Tibial nerve (tissue), 4 donors: ENCODE measurements around the gene TSSK6. TPM values are rescaled to one million over a fixed set of nuclear protein-coding genes. Genes with fewer than 3 reads are reported as not detected.

ENCODE experiments used
- DNase-seq, 2 donors: peaks; one replicate each; pipeline ENCODE4 v3.0.0-alpha.2; 2019; ENCODE audit warnings: low spot score in 2 of 2
- H3K27ac ChIP-seq, 4 donors: fragments of 200-600 bp; sonication (generic) in 3 of 4; one replicate each; pipeline ENCODE4 v1.5.1; 2017 to 2019; ENCODE audit warnings: mild to moderate bottlenecking in 1 of 4
- H3K27me3 ChIP-seq, 2 donors: fragments of 200-600 bp; sonication (generic) in 1 of 2; one replicate each; pipeline versions ENCODE4 v1.5.1 to v1.6.0; 2017 to 2019
- H3K36me3 ChIP-seq, 3 donors: fragments of 200-600 bp; sonication (generic); one replicate each; pipeline ENCODE4 v1.5.1; 2018 to 2019
- H3K4me1 ChIP-seq, 4 donors: fragments of 200-600 bp; sonication (generic) in 3 of 4; one replicate each; pipeline ENCODE4 v1.5.1; 2017 to 2019
- H3K4me3 ChIP-seq, 4 donors: fragments of 200-600 bp; sonication (generic) in 3 of 4; one replicate each; pipeline ENCODE4 v1.5.1; 2017 to 2019; ENCODE audit warnings: mild to moderate bottlenecking in 1 of 4, moderate library complexity in 1 of 4
- H3K9me3 ChIP-seq, 4 donors: fragments of 200-600 bp; sonication (generic) in 3 of 4; one replicate each; pipeline ENCODE4 v1.5.1; 2017 to 2019
- EP300 ChIP-seq, 2 donors: sonication (generic); formaldehyde crosslinking; IDR thresholded peaks; one replicate each; pipeline ENCODE4 v1.6.1; 2017; ENCODE audit warnings: antibody characterized with exemption in 2 of 2, mild to moderate bottlenecking in 1 of 2
- POLR2A ChIP-seq, 2 donors: fragments of 450-650 bp; IDR thresholded peaks; one replicate each; pipeline ENCODE4 v1.6.1; 2017; ENCODE audit warnings: antibody characterized with exemption in 2 of 2, mild to moderate bottlenecking in 2 of 2, moderate library complexity in 2 of 2
- WGBS, 2 donors: methylation state at CpG; one replicate each; pipeline ENCODE4 v1.1.5; 2018; 5-methylcytosine and 5-hydroxymethylcytosine counted together
- total RNA-seq, 4 donors: library from RNA; depleted of rRNA; stranded (reverse); fragments of >200 nt; gene quantifications; one replicate each; pipeline ENCODE4 v1.1.0, GENCODE V29; 2016
- TF ChIP-seq, protein P1 (sequence below), 5 experiments: fragments of 200-600 bp in 3 of 5; fragments of 450-650 bp in 2 of 5; sonication (generic) in 3 of 5; IDR thresholded peaks; one replicate each; pipeline ENCODE4 v1.5.1; 2016 to 2019; ENCODE audit warnings: antibody characterized with exemption in 5 of 5, mild to moderate bottlenecking in 3 of 5, moderate library complexity in 2 of 5

Gene TSSK6
- total RNA-seq, 4 donors from 2014 or later = 1.8 to 7.2 (median 3.7) TPM

DNA sequence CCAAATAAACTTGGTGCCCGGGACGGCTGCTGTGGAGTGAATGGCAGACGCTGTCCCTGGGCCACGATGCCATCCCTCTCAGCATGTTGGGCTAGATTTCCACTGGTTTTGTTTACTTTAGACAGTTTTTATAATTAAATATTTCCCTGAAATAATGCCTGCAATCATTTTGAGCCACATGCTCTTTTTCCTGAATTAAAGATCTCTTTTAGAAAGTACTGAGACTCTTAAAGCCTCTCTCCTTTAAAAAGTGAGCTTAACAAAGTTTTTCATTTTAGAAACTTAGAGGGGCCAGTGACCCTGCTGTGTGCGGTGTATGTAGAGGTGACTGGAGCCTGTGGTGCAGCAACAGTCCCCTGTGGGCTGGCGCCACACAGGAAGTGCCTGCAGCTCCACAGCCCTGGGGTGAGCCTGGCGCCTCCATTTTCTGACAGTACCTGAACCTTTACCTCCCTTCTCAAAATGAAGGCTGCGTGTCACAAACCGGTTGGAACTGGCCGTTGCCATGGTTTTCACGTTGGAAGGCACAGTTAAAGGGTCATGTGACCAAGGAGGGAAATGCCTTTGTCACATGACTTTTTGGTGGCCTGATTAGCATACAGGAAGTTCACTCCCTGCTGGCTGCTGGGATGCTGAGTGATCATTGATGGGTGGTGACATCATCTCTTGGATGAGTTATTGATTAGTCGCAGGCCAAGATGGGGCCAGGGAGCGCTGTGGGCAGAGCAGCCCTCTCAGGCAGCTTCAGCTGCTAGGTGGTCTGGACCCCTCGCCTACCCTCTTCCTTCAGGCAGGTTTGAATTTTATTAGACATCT lies 26.3 kb downstream of the TSSK6 start:
- 15 to 25% methylated on average over 11 to 14 of the region's 14 CpGs for WGBS, 2 donors
- Histone ChIP-seq H3K27ac (peak overlapping the region; percentile 63 to 85 (median 84)), H3K4me3 (peak overlapping the region in 2 of 4 donors; percentile 27 to 36)

DNA sequence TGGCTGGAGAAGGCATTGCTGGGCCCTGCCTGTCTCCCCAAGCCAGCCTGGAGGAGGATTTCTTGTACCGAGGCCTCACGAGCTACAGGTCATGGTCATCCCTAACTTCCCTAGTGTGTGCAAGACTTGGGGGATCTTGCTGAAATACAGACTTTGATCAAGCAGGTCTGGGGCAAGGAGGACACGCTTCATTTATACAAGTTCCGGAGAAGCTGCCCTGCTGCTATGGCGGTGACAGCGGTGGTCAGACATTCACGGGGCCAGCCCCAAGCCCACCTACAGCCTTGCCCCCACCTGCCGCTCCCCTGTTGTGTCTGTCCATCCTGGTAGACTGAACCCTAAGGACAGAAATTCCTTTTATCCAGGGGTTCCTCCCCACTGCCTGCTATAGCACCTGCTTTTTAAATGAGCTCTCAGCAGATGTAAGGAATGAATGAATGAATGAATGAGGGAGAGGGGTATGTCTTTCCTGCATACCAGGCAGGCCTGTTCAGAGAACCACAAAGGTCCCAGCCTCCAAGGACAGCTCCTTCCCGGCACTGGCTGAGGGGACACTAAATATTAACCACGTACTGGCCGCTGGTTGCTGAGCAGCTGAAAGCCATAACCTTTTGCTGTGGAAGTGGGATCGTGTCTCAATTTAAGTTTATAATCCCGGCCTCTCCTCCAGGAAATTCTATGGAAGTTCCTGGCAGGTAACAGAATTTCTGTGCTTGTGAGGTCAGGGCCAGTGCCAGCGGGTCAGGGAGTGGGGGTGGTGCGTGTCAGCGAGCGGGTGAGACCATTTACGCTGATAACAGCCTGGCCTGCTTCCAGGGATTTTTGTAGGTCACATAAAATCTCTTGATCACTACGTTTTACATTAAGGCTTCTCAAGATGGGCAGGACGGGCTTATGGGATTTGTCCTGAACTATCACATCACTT lies 27.1 kb downstream of the TSSK6 start:
- TF ChIP-seq POLR2A (IDR thresholded peaks at IDR 0.05) = no peak
- TF ChIP-seq, protein P1, sequence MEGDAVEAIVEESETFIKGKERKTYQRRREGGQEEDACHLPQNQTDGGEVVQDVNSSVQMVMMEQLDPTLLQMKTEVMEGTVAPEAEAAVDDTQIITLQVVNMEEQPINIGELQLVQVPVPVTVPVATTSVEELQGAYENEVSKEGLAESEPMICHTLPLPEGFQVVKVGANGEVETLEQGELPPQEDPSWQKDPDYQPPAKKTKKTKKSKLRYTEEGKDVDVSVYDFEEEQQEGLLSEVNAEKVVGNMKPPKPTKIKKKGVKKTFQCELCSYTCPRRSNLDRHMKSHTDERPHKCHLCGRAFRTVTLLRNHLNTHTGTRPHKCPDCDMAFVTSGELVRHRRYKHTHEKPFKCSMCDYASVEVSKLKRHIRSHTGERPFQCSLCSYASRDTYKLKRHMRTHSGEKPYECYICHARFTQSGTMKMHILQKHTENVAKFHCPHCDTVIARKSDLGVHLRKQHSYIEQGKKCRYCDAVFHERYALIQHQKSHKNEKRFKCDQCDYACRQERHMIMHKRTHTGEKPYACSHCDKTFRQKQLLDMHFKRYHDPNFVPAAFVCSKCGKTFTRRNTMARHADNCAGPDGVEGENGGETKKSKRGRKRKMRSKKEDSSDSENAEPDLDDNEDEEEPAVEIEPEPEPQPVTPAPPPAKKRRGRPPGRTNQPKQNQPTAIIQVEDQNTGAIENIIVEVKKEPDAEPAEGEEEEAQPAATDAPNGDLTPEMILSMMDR (IDR thresholded peaks at IDR 0.05) = no peak
- no peak for TF ChIP-seq EP300 (IDR thresholded peaks at IDR 0.05)
- Histone ChIP-seq H3K9me3 (no peaks in the 10 kb centered on the region), H3K27me3 (no peaks in the 10 kb centered on the region), H3K36me3 (peaks cover 0 to 19% (median 0%) of the 10 kb centered on the region in 3 donors), H3K27ac (peak overlapping the region; percentile 63 to 85 (median 84)), H3K4me3 (peak overlapping the region in 1 of 4 donors; percentile 27), H3K4me1 (peaks cover 0 to 58% (median 30%) of the 10 kb centered on the region in 4 donors)
- DNase-seq = no peak
- 45 to 49% methylated on average over 20 of the region's 20 CpGs for WGBS, 2 donors

More for the DNA sequence above, 26.3 kb downstream of the TSSK6 start:
- Histone ChIP-seq H3K4me1 (peaks cover 0 to 59% (median 30%) of the 10 kb centered on the region in 4 donors), H3K27me3 (no peaks in the 10 kb centered on the region), H3K36me3 (peaks cover 0 to 27% (median 3%) of the 10 kb centered on the region in 3 donors), H3K9me3 (no peaks in the 10 kb centered on the region)
- TF ChIP-seq EP300 (IDR thresholded peaks at IDR 0.05) (peak in 1 of 2 donors; percentile 83), POLR2A (IDR thresholded peaks at IDR 0.05) (peak in 1 of 2 donors; percentile 27)
- TF ChIP-seq, protein P1 (IDR thresholded peaks at IDR 0.05) = peak in 1 of 5 experiments; percentile 15
- peak; percentile 66 to 84 for DNase-seq

- peaks cover 0 to 67% (median 30%) of the 10 kb centered on the region in 4 donors for H3K4me1 ChIP-seq
Observed at GRCh38 chr19:19487077-19487949, 28.0 kb downstream of the TSSK6 start.

DNA sequence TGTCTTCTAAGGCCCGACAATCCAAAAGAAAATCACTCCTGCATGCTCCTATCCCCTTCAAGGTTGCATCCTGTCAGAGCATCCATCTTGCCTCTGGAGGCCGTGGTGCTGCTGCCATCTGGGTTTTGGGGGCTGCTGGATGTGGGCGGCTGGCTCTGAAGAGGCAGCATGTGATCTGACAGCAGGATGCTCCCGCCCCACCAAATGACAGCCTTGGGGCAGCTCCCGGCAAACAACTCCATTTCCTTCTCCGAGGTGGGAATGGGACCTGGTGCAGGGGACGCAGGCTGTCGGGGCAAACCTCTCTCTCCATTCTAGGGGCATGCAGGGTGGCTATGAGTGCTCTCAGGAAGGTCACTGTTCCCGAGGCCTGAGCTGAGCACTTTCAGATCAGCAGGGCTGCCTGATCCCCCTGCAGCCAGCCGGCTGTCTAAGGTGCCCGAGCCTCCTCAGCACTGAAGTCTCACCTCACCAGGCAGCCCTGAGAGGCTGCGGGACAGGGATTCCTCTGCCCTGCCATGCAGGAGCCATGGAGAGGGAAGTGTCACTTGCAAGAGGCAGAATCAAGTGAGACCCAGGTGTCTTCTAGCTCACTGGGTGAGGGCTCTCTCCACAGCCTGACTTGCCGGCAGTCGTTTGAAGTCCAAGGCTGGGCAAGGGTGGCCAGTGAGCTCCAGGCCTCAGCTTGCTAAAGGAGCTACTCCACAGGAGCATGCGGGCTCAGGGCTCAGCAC lies 28.8 kb downstream of the TSSK6 start:
- H3K4me3 ChIP-seq = no peak overlapping the region
- peaks cover 0 to 8% (median 0%) of the 10 kb centered on the region in 3 donors for H3K36me3 ChIP-seq
- 69 to 76% methylated on average over 12 of the region's 15 CpGs for WGBS, 2 donors
- H3K9me3 ChIP-seq = no peaks in the 10 kb centered on the region
- no peak for DNase-seq
- no peak for TF ChIP-seq POLR2A (IDR thresholded peaks at IDR 0.05)
- TF ChIP-seq, protein P1 (IDR thresholded peaks at IDR 0.05) = no peak
- TF ChIP-seq EP300 (IDR thresholded peaks at IDR 0.05) = no peak
- no peak overlapping the region for H3K27ac ChIP-seq
- peaks cover 0 to 68% (median 30%) of the 10 kb centered on the region in 4 donors for H3K4me1 ChIP-seq
- no peaks in the 10 kb centered on the region for H3K27me3 ChIP-seq

More at GRCh38 chr19:19487077-19487949, 28.0 kb downstream of the TSSK6 start:
- Histone ChIP-seq H3K9me3 (no peaks in the 10 kb centered on the region), H3K27ac (peak overlapping the region in 2 of 4 donors; percentile 5 to 85), H3K27me3 (no peaks in the 10 kb centered on the region), H3K4me3 (no peak overlapping the region), H3K36me3 (peaks cover 0 to 17% (median 0%) of the 10 kb centered on the region in 3 donors)
- DNase-seq = no peak
- 80% methylated on average over 8 to 9 of the region's 9 CpGs for WGBS, 2 donors
- TF ChIP-seq, protein P1 (IDR thresholded peaks at IDR 0.05) = no peak
- no peak for TF ChIP-seq EP300 (IDR thresholded peaks at IDR 0.05)
- no peak for TF ChIP-seq POLR2A (IDR thresholded peaks at IDR 0.05)
